Fibroblast of pulmonary artery (primary cell): ENCODE measurements around the gene TNFRSF21.

Source experiments
- DNase-seq: peaks from one replicate; pipeline ENCODE4 v3.0.0-alpha.2; 2010; ENCODE audit warnings: low read depth
- H3K4me3 ChIP-seq: replicated peaks from 2 replicates; pipeline ENCODE4 v1.5.1; 2011; ENCODE audit warnings: low read depth, mild to moderate bottlenecking, control low read depth, low read length, moderate library complexity
- TF ChIP-seq, protein P1 (sequence below): IDR thresholded peaks from 2 replicates; pipeline ENCODE4 v1.5.1; 2011; ENCODE audit warnings: mild to moderate bottlenecking, control low read depth, low read length, inconsistent platforms; ENCODE audit errors: missing control alignments

The TNFRSF21 gene

GRCh38 chr6:47241742-47242482 is 67.8 kb downstream of the TNFRSF21 start:
- no peak overlapping the region for H3K4me3 ChIP-seq
- TF ChIP-seq, protein P1, sequence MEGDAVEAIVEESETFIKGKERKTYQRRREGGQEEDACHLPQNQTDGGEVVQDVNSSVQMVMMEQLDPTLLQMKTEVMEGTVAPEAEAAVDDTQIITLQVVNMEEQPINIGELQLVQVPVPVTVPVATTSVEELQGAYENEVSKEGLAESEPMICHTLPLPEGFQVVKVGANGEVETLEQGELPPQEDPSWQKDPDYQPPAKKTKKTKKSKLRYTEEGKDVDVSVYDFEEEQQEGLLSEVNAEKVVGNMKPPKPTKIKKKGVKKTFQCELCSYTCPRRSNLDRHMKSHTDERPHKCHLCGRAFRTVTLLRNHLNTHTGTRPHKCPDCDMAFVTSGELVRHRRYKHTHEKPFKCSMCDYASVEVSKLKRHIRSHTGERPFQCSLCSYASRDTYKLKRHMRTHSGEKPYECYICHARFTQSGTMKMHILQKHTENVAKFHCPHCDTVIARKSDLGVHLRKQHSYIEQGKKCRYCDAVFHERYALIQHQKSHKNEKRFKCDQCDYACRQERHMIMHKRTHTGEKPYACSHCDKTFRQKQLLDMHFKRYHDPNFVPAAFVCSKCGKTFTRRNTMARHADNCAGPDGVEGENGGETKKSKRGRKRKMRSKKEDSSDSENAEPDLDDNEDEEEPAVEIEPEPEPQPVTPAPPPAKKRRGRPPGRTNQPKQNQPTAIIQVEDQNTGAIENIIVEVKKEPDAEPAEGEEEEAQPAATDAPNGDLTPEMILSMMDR = no peak
- peak; percentile 51 for DNase-seq

DNA sequence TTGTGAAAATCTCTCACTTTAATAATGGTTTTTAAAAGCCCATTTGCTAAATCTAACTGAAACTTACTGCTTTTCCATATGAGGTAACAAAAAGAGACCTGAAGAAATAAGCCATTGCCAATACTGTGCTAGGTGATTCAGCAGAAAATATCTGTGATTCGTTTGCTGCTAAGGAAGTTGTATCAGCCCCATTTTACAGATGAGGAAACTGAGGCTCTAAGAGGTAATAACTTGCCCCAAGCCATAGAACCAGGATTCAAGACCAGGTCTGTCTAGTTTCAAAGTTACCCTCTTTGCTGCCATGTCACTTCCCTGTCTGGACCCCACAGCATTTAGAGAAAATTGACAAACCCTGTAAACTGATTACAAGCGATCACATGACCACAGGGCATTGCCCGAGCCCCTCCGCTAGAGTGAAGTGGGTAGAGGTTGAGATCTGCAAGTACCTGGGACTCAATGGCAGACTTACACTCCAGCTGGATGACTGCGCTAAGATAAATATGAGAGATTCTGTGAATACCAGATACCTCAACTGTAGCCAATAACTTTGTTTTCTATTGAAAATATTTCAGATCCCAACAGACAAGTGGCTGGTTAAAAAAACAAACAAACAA is 69.3 kb downstream of the TNFRSF21 start:
- DNase-seq = no peak
- TF ChIP-seq, protein P1 = no peak
- H3K4me3 ChIP-seq = no peak overlapping the region

DNA sequence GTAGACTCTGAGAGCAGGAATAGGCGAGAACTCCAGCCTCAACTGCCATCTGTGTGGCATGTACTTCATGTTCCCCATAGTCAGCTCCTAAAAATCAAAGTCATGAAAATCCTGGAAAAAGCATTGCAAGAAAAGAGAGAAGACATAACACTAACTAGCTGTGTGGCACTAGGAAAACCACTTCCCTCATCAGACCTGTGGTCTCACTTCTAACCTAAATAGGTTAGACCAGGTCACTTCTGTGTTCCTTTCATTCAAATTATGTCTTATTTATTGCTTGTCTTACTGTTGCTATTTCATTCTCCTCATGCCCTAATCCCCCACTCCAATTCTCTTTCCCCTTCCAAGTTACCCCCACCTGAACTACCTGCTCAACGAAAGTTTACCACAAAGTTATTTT is 70.2 kb downstream of the TNFRSF21 start:
- H3K4me3 ChIP-seq = no peak overlapping the region
- TF ChIP-seq, protein P1 = no peak
- no peak for DNase-seq

GRCh38 chr6:47238456-47238995 is 71.2 kb downstream of the TNFRSF21 start:
- DNase-seq = no peak
- no peak overlapping the region for H3K4me3 ChIP-seq
- TF ChIP-seq, protein P1 = no peak

DNA sequence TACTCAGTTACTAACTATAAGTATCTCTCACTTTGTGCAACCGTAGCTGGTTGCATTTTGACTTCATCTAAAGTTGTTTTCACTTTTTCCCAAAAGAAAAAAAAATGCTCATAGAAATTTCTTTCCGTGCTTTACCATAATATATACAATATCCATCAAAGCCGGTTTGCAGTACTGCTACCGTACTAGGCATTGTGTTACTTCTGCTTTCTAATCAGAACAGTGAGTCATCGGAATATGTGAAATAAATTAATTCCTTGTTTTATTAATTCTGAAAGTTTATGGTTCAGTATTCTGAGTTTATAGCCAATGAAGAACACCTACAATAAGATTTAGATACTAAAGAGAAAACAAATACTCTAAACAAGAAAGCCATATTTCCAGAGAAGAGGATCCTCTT is 72.5 kb downstream of the TNFRSF21 start:
- TF ChIP-seq, protein P1 = no peak
- no peak overlapping the region for H3K4me3 ChIP-seq
- no peak for DNase-seq

GRCh38 chr6:47235964-47236760 is 73.5 kb downstream of the TNFRSF21 start:
- no peak for DNase-seq
- no peak overlapping the region for H3K4me3 ChIP-seq
- TF ChIP-seq, protein P1 = no peak
